HepG2 (cell line): ENCODE results near the gene FTCD. TPM values are rescaled to one million over a fixed set of nuclear protein-coding genes. Genes with fewer than 3 reads are reported as not detected.

ENCODE experiments used
- ATAC-seq: fragments of 200-7000 bp; cut with Tn5 transposase; 3 replicates; pipeline ENCODE4 v1.9.1; 2020; ENCODE audit warnings: mild to moderate bottlenecking, moderate library complexity
- BruUV-seq: library from RNA; stranded (reverse); fragments of 400-500 nt; replicated peaks from 2 replicates; lab custom pipeline; 2021; lab: Mats Ljungman, UMichigan
- CTCF ChIA-PET: fragments of 300-600 bp; formaldehyde crosslinking; extraction: SDS; loops from one replicate; lab custom pipeline; 2021; ENCODE audit warnings: low total read pairs, inconsistent platforms, low intra/inter-chr PET ratio; lab: Yijun Ruan, JAX
- POLR2A ChIA-PET: fragments of 350-600 bp; sonication (Branson Sonifier 250); formaldehyde crosslinking; loops from one replicate; lab custom pipeline; 2020; ENCODE audit warnings: antibody characterized with exemption, inconsistent platforms; lab: Yijun Ruan, JAX
- DNase-seq: peaks from one replicate; pipeline ENCODE4 v3.0.0-alpha.2; 2015; ENCODE audit warnings: low spot score
- FAIRE-seq: peaks from 3 replicates; lab custom pipeline; 2011; peaks lifted over from hg19 to GRCh38; lab: Jason Lieb, UNC
- H2AFZ ChIP-seq: one replicate; pipeline ENCODE4 v1.6.1; 2011; ENCODE audit warnings: low read length, inconsistent platforms
- H3K27ac ChIP-seq: fragments of 300-600 bp; 3 replicates; pipeline ENCODE4 v1.8.0; 2011; ENCODE audit warnings: mixed run types, mild to moderate bottlenecking, mixed read lengths, low read length, inconsistent platforms; ENCODE audit not compliant: insufficient read depth; ENCODE audit errors: extremely low read length
- H3K27me3 ChIP-seq, 2 experiments: fragments of 200-600 bp in 1 of 2; 2 replicates in 1 of 2; 3 replicates in 1 of 2; pipeline versions ENCODE4 v1.6.0 to v1.8.0; 2011; ENCODE audit warnings: low read length in 2 of 2, mild to moderate bottlenecking in 2 of 2, moderate library complexity in 2 of 2, inconsistent platforms in 1 of 2; ENCODE audit not compliant: insufficient read depth in 2 of 2, control insufficient read depth in 1 of 2
- H3K36me3 ChIP-seq, 2 experiments: fragments of 200-600 bp in 1 of 2; replicated peaks in 1 of 2; 2 replicates in 1 of 2; 3 replicates in 1 of 2; pipeline versions ENCODE4 v1.5.1 to v1.8.0; 2011; ENCODE audit warnings: low read length in 2 of 2, inconsistent platforms in 1 of 2; ENCODE audit not compliant: insufficient read depth in 2 of 2, control insufficient read depth in 1 of 2
- H3K4me1 ChIP-seq: 2 replicates; pipeline ENCODE4 v1.5.1; 2012; ENCODE audit warnings: low read length, inconsistent platforms; ENCODE audit not compliant: insufficient read depth
- H3K4me2 ChIP-seq: 2 replicates; pipeline ENCODE4 v1.6.0; 2011; ENCODE audit warnings: low read depth, low read length, inconsistent platforms
- H3K4me3 ChIP-seq, 3 experiments: fragments of 200-600 bp in 1 of 3; sonication (generic), shearing (Covaris generic) in 1 of 3; replicated peaks in 1 of 3; 2 replicates each; pipeline ENCODE4 v1.5.1; 2011 to 2016; ENCODE audit warnings: low read length in 3 of 3, inconsistent platforms in 2 of 3, low read depth in 2 of 3, mild to moderate bottlenecking in 2 of 3, control low read depth in 1 of 3, mixed read lengths in 1 of 3; ENCODE audit not compliant: insufficient read depth in 1 of 3
- H3K79me2 ChIP-seq: one replicate; pipeline ENCODE4 v1.6.1; 2011; ENCODE audit warnings: low read length, inconsistent platforms; ENCODE audit not compliant: insufficient read depth
- H3K9ac ChIP-seq: 2 replicates; pipeline ENCODE4 v1.6.0; 2011; ENCODE audit warnings: mild to moderate bottlenecking, low read depth, low read length, inconsistent platforms; ENCODE audit not compliant: insufficient read depth
- H3K9me3 ChIP-seq: 2 replicates; pipeline ENCODE4 v1.5.1; 2012; ENCODE audit warnings: mild to moderate bottlenecking, low read length
- H4K20me1 ChIP-seq: 2 replicates; pipeline ENCODE4 v1.6.0; 2011; ENCODE audit warnings: inconsistent platforms, mild to moderate bottlenecking, low read length, moderate library complexity; ENCODE audit not compliant: insufficient read depth
- BRD4 ChIP-seq: sonication (generic); formaldehyde crosslinking; IDR thresholded peaks from 2 replicates; pipeline ENCODE4 v1.4.0; 2020; ENCODE audit warnings: missing genetic modification reagents
- POLR2G ChIP-seq: fragments of 200-400 bp; formaldehyde crosslinking; IDR thresholded peaks from 2 replicates; pipeline ENCODE4 v1.6.1; 2018; ENCODE audit warnings: mild to moderate bottlenecking, low read depth, low read length, moderate library complexity
- ZNF687 ChIP-seq: sonication (generic); formaldehyde crosslinking; IDR thresholded peaks from 2 replicates; pipeline ENCODE4 v1.5.1; 2020; ENCODE audit warnings: mild to moderate bottlenecking, missing genetic modification reagents, moderate library complexity
- WGBS: methylation state at CpG from one replicate; pipeline ENCODE4 v1.1.6; 2017; ENCODE audit warnings: low lambda C conversion rate; 5-methylcytosine and 5-hydroxymethylcytosine counted together
- in situ Hi-C: cut with HindIII; loops from 2 replicates; pipeline ENCODE4 v1.10.0; 2017; ENCODE audit warnings: low pct_unique_long_range_greater_than_20kb; ENCODE audit not compliant: extremely low pct_ligation_motif_present
- intact Hi-C: fragments of 100-400 bp; cut with micrococcal nuclease; formaldehyde crosslinking; loops from one replicate; pipeline ENCODE4 v1.10.0; 2022; ENCODE audit not compliant: unreplicated experiment
- polyA plus RNA-seq, 8 experiments: library from polyadenylated mRNA; depleted of rRNA in 3 of 8; stranded (reverse) in 7 of 8; unstranded in 1 of 8; fragments of >200 nt; fragmentation: Illumina TruSeq in 4 of 8; extraction: Trizol in 4 of 8; gene quantifications; 2 replicates each; pipeline versions ENCODE4 v1.2.1 to v1.2.3, GENCODE V29; 2011 to 2016; ENCODE audit warnings: low read depth in 4 of 8, missing spikeins in 1 of 8, mixed read lengths in 1 of 8; ENCODE audit not compliant: insufficient read depth in 1 of 8
- total RNA-seq, 5 experiments: library from RNA; depleted of rRNA; stranded (reverse); fragments of >200 nt; fragmentation: Illumina TruSeq; extraction: Trizol; gene quantifications; 2 replicates each; pipeline ENCODE4 v1.2.3, GENCODE V29; 2016; ENCODE audit warnings: low read depth in 1 of 5

FTCD gene
- total and polyA plus RNA-seq, 2 of the 13 experiments (the other 11 are each of a cell fraction or from before 2014, with no cell fraction given): 75.7 to 105 TPM

- intact Hi-C loops (no loop called here), in situ Hi-C loops (no loop called here)
- TF ChIP-seq ZNF687 (CRISPR knock-in tag): no peak
- FAIRE-seq (no peak), ATAC-seq (no peak), DNase-seq (no peak)
- no peak overlapping the region for H3K4me2 ChIP-seq
- H3K9ac ChIP-seq: no peak overlapping the region
- H3K4me3 ChIP-seq: no peak overlapping the region
- no peaks in the 10 kb centered on the region for H3K9me3 ChIP-seq
- no peak overlapping the region for H3K27ac ChIP-seq
- ChIA-PET POLR2A (no interaction called here), CTCF (no interaction called here)
- BruUV-seq: no TSS peak
- no peak overlapping the region for H2AFZ ChIP-seq
- H3K36me3 ChIP-seq: peaks cover 2 to 27% of the 10 kb centered on the region in 2 experiments
- no peaks in the 10 kb centered on the region for H3K79me2 ChIP-seq
- no peaks in the 10 kb centered on the region for H4K20me1 ChIP-seq
- over 99% methylated on average over 7 of the region's 7 CpGs for WGBS
- no peaks in the 10 kb centered on the region for H3K27me3 ChIP-seq
- H3K4me1 ChIP-seq: peaks cover 39% of the 10 kb centered on the region
Observed at GRCh38 chr21:46187814-46188213, 32.4 kb upstream of the FTCD start.

- H3K9me3 ChIP-seq: no peaks in the 10 kb centered on the region
- no peak for ATAC-seq
- BruUV-seq: no TSS peak
- no peak for TF ChIP-seq BRD4 (CRISPR knock-in tag)
- TF ChIP-seq POLR2G: peak; percentile 44; the same call in 1 of the 2 replicates
- intact Hi-C loops: no loop called here
- CTCF ChIA-PET: no interaction called here
- no peaks in the 10 kb centered on the region for H3K79me2 ChIP-seq
- DNase-seq: no peak
- no peak overlapping the region for H3K27ac ChIP-seq
- H3K9ac ChIP-seq: no peak overlapping the region
- no peaks in the 10 kb centered on the region for H4K20me1 ChIP-seq
- H3K4me2 ChIP-seq: no peak overlapping the region
- FAIRE-seq: no peak
- WGBS: over 99% methylated on average over 8 of the region's 8 CpGs
- H3K36me3 ChIP-seq: peaks cover 0 to 22% of the 10 kb centered on the region in 2 experiments; a peak in 3 of 5 replicates
- no peak overlapping the region for H3K4me3 ChIP-seq
- POLR2A ChIA-PET: no interaction called here
- peaks cover 37% of the 10 kb centered on the region for H3K4me1 ChIP-seq
- H2AFZ ChIP-seq: no peak overlapping the region
- H3K27me3 ChIP-seq: no peaks in the 10 kb centered on the region
- in situ Hi-C loops: no loop called here
Observed at GRCh38 chr21:46187261-46187660, 31.9 kb upstream of the FTCD start.
